NCI-H446 (cell line): ENCODE data around the gene PSME3.

Experiments
- DNase-seq, 2 experiments: peaks; one replicate each; lab custom pipeline; 2025; lab: John Stamatoyannopoulos, UW

Gene PSME3, protein sequence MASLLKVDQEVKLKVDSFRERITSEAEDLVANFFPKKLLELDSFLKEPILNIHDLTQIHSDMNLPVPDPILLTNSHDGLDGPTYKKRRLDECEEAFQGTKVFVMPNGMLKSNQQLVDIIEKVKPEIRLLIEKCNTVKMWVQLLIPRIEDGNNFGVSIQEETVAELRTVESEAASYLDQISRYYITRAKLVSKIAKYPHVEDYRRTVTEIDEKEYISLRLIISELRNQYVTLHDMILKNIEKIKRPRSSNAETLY

DNA sequence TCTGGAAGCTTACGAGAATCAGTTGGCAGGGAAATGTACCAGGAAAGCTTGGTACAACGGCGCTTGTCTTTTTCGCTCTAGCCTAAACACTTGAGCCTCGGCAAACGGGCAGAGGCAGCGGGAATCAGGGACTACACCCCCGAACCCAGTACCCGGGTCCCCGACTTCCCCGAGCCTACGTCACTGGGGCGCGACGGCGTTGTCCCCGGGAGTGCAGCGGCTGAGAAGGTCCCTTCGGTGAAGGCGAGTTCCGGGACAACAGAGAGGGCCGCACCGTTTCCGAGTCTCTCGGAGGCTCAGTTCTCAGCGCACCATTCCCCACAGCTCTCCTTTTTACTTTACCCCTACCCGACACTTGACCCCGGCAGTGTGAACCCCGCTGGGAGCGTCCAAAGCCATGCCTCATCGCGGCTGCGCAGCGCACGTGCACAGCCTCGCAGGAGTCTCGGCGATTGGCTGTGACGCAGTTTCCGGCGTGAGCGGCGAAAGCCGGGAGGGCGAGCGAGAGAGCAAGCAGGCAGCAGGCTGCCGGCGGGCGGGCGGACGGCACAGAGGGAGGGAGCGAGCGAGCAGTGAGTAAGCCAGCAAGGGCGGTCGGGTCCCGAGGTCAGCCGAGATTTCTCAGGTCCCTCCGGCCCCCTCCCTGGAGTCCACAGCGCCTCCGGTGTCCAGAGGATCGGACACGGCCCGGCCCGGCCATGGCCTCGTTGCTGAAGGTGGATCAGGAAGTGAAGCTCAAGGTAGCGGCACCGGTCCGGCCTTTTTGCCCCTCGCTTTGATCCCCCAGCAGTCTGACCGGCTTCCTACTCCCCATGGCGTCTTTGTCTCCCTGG is at the start of gene PSME3:
TSS of gene PSME3 (plus strand) at position 464 of the 833 bp plus-strand sequence. CDS start at position 699, 235 bp downstream.
- DNase-seq, result peak; percentile 77 to 86

DNA sequence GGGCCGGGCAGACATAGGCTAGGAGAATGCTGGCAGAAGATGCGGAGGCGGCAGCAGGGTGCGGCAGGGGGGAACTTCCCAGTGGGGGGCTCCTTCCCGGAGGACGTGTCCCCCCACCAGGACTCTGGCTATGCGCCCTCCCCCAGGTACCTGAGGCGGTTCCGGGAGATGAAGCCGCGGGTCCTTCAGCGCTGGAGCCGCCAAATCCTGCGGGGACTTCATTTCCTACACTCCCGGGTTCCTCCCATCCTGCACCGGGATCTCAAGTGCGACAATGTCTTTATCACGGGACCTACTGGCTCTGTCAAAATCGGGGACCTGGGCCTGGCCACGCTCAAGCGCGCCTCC is 49.4 kb upstream of the PSME3 start:
- no peak for DNase-seq

- no peak for DNase-seq
Observed at GRCh38 chr17:42784409-42784808, 48.8 kb upstream of the PSME3 start.

GRCh38 chr17:42784811-42785592 is 48.2 kb upstream of the PSME3 start:
- DNase-seq, result no peak

- no peak for DNase-seq
Observed at GRCh38 chr17:42787266-42787665, 45.9 kb upstream of the PSME3 start.

- no peak for DNase-seq
Observed at GRCh38 chr17:42791948-42792347, 41.2 kb upstream of the PSME3 start.

GRCh38 chr17:42792545-42792944 is 40.7 kb upstream of the PSME3 start:
- DNase-seq, result no peak

DNA sequence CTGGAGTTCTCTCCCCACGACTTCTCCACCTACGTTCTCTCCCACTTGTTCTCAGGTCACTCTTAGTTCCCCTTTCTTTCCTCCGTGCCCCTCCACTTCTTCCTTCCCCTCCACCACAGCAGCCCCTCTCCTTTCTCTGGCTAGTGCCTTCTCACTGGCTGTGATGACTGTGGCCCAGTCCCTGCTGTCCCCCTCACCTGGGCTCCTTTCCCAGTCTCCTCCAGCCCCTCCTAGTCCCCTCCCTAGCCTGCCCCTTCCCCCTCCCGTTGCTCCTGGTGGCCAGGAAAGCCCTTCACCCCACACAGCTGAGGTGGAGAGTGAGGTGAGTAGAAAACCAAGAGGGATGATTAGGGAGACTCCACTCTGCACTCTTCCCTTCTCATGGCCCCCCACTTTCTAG is 38.1 kb upstream of the PSME3 start:
- no peak for DNase-seq

GRCh38 chr17:42795465-42795864 is 37.7 kb upstream of the PSME3 start:
- no peak for DNase-seq

- no peak for DNase-seq
Observed at GRCh38 chr17:42796066-42796758, 37.0 kb upstream of the PSME3 start.

GRCh38 chr17:42797067-42798007 is 35.9 kb upstream of the PSME3 start:
- no peak for DNase-seq

DNA sequence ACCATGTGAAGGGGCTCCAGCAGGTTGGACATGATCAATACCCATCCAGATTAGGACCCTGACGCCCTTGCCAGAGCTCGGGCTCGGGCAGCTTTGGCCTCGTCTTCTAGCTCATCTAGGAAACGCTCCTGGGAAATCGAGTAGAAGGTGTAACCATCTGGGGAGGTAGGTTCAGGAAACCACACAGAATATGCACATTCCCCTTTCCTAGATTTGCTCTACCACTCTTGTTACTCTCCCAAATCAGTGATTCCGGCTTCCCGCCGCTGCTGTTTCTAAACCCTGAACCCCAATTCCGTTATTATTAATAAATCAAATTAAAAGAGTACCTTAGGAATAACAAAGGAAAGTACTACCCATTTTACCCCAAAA is 35.2 kb upstream of the PSME3 start:
- no peak for DNase-seq

- peak; percentile 72 to 85 for DNase-seq
Observed at GRCh38 chr17:42798383-42799380, 34.5 kb upstream of the PSME3 start, which contains the start of the genes CNTD1 and COA3. TSS of gene CNTD1 (plus strand) at chr17:42798861. CDS start at chr17:42799068, 207 bp downstream. TSS of gene COA3 (minus strand) at chr17:42798704. CDS start at chr17:42798681, 23 bp downstream.

- no peak for DNase-seq
Observed at GRCh38 chr17:42803074-42803883, 29.9 kb upstream of the PSME3 start.

DNA sequence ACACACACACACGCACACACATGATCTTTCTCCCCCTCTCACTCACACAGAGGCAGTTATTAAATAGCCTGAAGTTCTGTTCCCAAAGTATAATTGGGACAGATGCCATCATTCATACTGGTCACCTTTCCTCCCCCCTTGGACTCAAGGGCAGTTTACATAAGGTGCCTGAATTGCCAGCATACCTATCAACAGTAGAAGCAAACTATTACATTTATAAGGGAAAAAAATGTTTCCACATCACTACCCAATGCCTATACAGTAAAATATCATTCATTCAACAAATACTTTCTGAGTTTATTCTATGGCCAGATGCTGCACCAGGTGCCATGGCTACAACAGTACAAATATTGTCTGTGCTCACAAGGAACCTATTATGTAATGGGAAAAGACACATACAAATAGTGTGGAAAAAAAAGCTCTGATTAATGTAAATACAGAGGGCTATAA is 28.3 kb upstream of the PSME3 start:
- no peak for DNase-seq

GRCh38 chr17:42806249-42806648 is 26.9 kb upstream of the PSME3 start:
- no peak for DNase-seq

DNA sequence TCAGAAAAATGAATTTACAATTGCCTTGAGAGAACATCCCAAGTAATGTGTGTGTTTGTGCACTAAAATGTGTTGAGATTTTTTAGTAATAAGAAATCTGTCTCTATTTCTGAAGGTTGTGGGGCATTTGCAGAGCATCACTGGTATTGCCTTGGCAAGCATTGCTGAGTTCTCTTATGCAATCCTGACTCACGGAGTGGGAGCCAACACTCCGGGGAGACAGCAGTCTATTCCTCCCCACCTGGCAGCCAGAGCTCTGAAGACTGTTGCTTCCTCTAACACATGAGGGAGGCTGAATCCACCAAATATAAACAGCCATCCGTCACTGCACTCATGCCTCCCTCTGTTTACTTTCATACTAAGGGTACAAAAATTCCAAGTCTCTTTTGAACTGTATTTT is 23.9 kb upstream of the PSME3 start:
- DNase-seq, result no peak

- DNase-seq, result no peak
Observed at GRCh38 chr17:42814633-42815399, 18.4 kb upstream of the PSME3 start.
